ENCODE data around the gene NCAN.

DNA sequence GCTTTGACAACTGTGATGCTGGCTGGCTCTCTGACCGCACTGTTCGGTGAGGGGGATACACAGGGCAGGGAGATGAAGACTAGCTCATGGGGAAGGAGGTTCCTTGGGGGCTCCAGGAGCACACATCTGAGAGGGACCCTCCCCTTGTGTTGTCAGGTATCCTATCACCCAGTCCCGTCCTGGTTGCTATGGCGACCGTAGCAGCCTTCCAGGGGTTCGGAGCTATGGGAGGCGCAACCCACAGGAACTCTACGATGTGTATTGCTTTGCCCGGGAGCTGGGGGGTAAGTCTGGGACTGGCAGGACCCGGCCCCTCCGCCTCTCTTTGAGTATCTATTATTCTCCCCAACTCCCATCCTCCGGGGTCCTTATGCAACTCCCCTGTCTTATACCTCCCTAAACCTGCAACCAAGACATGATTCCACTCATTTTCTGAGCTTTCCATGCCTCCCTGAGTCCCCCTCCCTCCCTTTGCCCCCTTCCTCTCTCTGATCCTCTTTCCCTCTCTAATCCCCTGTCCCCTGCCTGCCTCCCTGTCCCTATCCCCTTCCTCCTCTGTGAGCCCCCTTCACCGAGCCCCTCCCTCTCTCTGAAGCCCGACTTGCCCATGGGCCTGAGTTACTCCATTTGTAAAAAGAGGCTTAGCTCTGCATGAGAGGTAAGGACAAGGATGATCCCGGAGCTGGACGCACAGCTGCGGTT lies 12.5 kb downstream of the NCAN start:
- TF ChIP-seq CTCF (conservative IDR thresholded peaks at IDR 0.05; ENCODE audit: low read length) (no peak), EZH2phosphoT487 (IDR thresholded peaks at IDR 0.05; ENCODE audit: borderline replicate concordance) (no peak)
